ENCODE data around the gene ADAD2.

DNA sequence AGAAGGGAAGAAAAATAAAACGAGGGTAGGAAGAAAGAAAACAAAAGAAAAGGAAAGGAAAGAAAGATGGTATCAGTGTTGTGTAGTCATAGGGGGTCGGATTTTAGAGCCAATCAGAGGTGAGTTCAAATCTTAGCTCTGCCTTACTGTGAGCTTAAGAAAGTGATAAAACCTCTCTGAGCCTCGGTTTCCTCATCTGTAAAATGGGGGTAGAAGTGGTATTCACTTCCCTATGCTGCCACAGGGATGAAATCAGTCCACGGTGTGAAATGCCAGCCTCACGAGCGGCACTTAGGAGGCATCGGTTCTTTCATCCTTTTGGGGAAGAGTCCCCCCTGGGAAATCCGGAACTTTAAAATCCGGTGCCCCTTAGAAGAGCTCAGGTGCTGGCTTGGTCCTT is 42.8 kb downstream of the ADAD2 start:
- TF ChIP-seq CTCF (tag by site-specific recombination; IDR thresholded peaks at IDR 0.05) (no peak), PRDM6 (tag by site-specific recombination; IDR thresholded peaks at IDR 0.05) (no peak), ZNF530 (tag by site-specific recombination; IDR thresholded peaks at IDR 0.05; ENCODE audit: low read depth) (no peak), ZNF571 (tag by site-specific recombination; IDR thresholded peaks at IDR 0.05) (no peak), YY1 (tag by site-specific recombination; IDR thresholded peaks at IDR 0.05) (no peak), ZNF138 (tag by site-specific recombination; IDR thresholded peaks at IDR 0.05; ENCODE audit: borderline replicate concordance) (no peak)
- TF ChIP-seq, protein P1, sequence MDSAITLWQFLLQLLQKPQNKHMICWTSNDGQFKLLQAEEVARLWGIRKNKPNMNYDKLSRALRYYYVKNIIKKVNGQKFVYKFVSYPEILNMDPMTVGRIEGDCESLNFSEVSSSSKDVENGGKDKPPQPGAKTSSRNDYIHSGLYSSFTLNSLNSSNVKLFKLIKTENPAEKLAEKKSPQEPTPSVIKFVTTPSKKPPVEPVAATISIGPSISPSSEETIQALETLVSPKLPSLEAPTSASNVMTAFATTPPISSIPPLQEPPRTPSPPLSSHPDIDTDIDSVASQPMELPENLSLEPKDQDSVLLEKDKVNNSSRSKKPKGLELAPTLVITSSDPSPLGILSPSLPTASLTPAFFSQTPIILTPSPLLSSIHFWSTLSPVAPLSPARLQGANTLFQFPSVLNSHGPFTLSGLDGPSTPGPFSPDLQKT (IDR thresholded peaks at IDR 0.05; ENCODE audit: borderline replicate concordance, low read depth, low read length): no peak

Data from HEK293 (cell line).